Breast epithelium (tissue), 4 donors: ENCODE measurements around the gene RASSF1. TPM values are rescaled to one million over a fixed set of nuclear protein-coding genes. Genes with fewer than 3 reads are reported as not detected.

Experiments
- DNase-seq, 2 donors: peaks; one replicate each; pipeline ENCODE4 v3.0.0-alpha.2; 2019; ENCODE audit warnings: low spot score in 2 of 2
- H3K27ac ChIP-seq, 2 donors: fragments of 200-600 bp; sonication (generic) in 1 of 2; one replicate each; pipeline ENCODE4 v1.5.1; 2016 to 2019; ENCODE audit warnings: mild to moderate bottlenecking in 1 of 2
- H3K27me3 ChIP-seq, 2 donors: fragments of 200-600 bp; sonication (generic) in 1 of 2; one replicate each; pipeline versions ENCODE4 v1.5.1 to v1.6.0; 2017 to 2019; ENCODE audit warnings: control low read depth in 1 of 2, mild to moderate bottlenecking in 1 of 2
- H3K36me3 ChIP-seq: fragments of 200-600 bp; one replicate; pipeline ENCODE4 v1.5.1; 2019
- H3K4me1 ChIP-seq, 2 donors: fragments of 200-600 bp; sonication (generic); one replicate each; pipeline ENCODE4 v1.5.1; 2016 to 2019; ENCODE audit warnings: control low read depth in 1 of 2
- H3K4me3 ChIP-seq, 3 donors: fragments of 200-600 bp; sonication (generic); 1 replicate in 2 of 3; 2 replicates in 1 of 3; pipeline ENCODE4 v1.5.1; 2016 to 2019; ENCODE audit warnings: mild to moderate bottlenecking in 3 of 3, moderate library complexity in 2 of 3
- H3K9me3 ChIP-seq, 2 donors: fragments of 200-600 bp; sonication (generic) in 1 of 2; one replicate each; pipeline ENCODE4 v1.5.1; 2016 to 2019; ENCODE audit warnings: control low read depth in 1 of 2
- POLR2A ChIP-seq: fragments of 450-650 bp; IDR thresholded peaks from one replicate; pipeline ENCODE4 v1.6.1; 2016; ENCODE audit warnings: antibody characterized with exemption, mild to moderate bottlenecking, moderate library complexity
- POLR2AphosphoS5 ChIP-seq, 3 donors: sonication (generic); formaldehyde crosslinking; IDR thresholded peaks; one replicate each; pipeline ENCODE4 v1.6.1; 2017; ENCODE audit warnings: antibody characterized with exemption in 3 of 3
- intact Hi-C: fragments of 100-400 bp; cut with DNase I; formaldehyde crosslinking; loops from one replicate; pipeline ENCODE4 v1.15.1; 2023; ENCODE audit warnings: low total_unique reads
- total RNA-seq, 3 donors: library from RNA; depleted of rRNA; stranded (reverse); fragments of >200 nt; gene quantifications; one replicate each; pipeline ENCODE4 v1.1.0, GENCODE V29; 2016
- TF ChIP-seq, protein P1 (sequence below), 3 donors: fragments of 450-650 bp; IDR thresholded peaks; one replicate each; pipeline ENCODE4 v1.5.1; 2016 to 2017; ENCODE audit warnings: antibody characterized with exemption in 3 of 3, mild to moderate bottlenecking in 3 of 3, moderate library complexity in 3 of 3

RASSF1 gene
- total RNA-seq, 3 donors from 2014 or later: 42.7 to 63.6 (median 49.8) TPM

GRCh38 chr3:50299638-50299928 lies 41.1 kb downstream of the RASSF1 start:
- Histone ChIP-seq H3K9me3 (no peaks in the 10 kb centered on the region), H3K27me3 (no peaks in the 10 kb centered on the region), H3K4me3 (peak overlapping the region; percentile 34 to 92 (median 62)), H3K36me3 (no peaks in the 10 kb centered on the region), H3K4me1 (peaks cover 5 to 11% of the 10 kb centered on the region in 2 donors), H3K27ac (peak overlapping the region; percentile 91 to 94)
- TF ChIP-seq, protein P1, sequence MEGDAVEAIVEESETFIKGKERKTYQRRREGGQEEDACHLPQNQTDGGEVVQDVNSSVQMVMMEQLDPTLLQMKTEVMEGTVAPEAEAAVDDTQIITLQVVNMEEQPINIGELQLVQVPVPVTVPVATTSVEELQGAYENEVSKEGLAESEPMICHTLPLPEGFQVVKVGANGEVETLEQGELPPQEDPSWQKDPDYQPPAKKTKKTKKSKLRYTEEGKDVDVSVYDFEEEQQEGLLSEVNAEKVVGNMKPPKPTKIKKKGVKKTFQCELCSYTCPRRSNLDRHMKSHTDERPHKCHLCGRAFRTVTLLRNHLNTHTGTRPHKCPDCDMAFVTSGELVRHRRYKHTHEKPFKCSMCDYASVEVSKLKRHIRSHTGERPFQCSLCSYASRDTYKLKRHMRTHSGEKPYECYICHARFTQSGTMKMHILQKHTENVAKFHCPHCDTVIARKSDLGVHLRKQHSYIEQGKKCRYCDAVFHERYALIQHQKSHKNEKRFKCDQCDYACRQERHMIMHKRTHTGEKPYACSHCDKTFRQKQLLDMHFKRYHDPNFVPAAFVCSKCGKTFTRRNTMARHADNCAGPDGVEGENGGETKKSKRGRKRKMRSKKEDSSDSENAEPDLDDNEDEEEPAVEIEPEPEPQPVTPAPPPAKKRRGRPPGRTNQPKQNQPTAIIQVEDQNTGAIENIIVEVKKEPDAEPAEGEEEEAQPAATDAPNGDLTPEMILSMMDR (IDR thresholded peaks at IDR 0.05): no peak
- TF ChIP-seq POLR2AphosphoS5 (IDR thresholded peaks at IDR 0.05) (peak in 2 of 3 donors; percentile 20 to 29), POLR2A (no peak)
- DNase-seq: no peak
- intact Hi-C loops: loop anchor here (5.0 kb wide), 2 partner anchors 867 to 1038 kb away; no protein-coding TSS in a partner anchor

DNA sequence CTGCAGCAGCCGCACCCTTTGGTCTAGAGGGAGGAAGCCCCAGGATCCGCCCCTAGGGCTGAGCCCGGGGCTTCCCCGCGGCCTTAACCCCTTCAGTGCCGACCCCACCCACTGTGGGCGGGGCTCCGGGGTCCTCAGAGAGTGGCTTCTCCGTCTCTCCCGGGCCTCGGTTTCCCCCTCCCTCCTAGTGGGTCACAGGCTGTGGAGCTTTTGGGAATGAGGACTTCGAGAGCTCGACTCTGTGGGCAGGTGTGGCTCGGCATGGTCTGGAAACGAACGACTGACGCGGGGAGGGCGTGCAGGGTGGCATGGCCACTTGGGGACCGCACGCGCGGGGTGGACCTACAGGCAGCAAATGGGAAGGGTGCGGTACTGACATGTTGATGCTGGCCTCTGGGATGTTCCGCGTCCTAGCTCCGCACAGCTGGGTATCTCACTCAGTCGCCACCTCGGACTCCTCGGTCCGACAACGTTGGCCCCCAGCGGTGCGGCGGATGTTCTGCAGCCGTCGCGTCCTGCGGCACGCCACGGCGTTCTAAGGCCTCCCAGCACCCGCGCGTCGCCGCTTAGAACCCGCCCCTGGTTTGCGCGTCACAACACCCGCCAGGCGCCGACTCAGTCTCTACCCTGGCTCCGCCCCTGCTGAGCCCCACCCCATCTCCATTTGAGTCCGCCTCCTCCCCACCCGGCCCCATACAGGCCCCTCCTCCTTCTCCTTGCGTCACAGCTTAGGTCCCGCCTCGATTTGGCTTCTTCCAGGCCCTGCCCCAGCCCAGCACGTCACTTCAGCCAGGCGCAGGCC lies 41.6 kb downstream of the RASSF1 start, which contains the start of the genes HYAL3 and NAA80:
HYAL3 (minus strand) TSS at position 570 of the 802 bp plus-strand sequence. CDS start 3,803 bp downstream, outside the sequence.
NAA80 (minus strand) TSS at position 570 of the 802 bp plus-strand sequence. CDS start 1,942 bp downstream, outside the sequence.
- Histone ChIP-seq H3K9me3 (no peaks in the 10 kb centered on the region), H3K36me3 (no peaks in the 10 kb centered on the region), H3K4me3 (peak within 1 kb of the TSS; percentile 62 to 92 (median 70)), H3K27ac (peak within 1 kb of the TSS; percentile 91 to 94), H3K4me1 (peaks cover 5 to 11% of the 10 kb centered on the region in 2 donors), H3K27me3 (no peaks in the 10 kb centered on the region)
- DNase-seq: peak; percentile 99
- intact Hi-C loops: loop anchor here (5.0 kb wide), 2 partner anchors 867 to 1038 kb away; no protein-coding TSS in a partner anchor
- peak; percentile 26 to 86 (median 69) for TF ChIP-seq POLR2AphosphoS5 (IDR thresholded peaks at IDR 0.05)
- TF ChIP-seq POLR2A: peak; percentile 69
- TF ChIP-seq, protein P1 (IDR thresholded peaks at IDR 0.05): peak; percentile 23 to 59 (median 56)

- peak overlapping the region; percentile 62 to 92 (median 70) for H3K4me3 ChIP-seq
- peak overlapping the region; percentile 91 to 94 for H3K27ac ChIP-seq
- H3K9me3 ChIP-seq: no peaks in the 10 kb centered on the region
- intact Hi-C loops: loop anchor here (5.0 kb wide), 2 partner anchors 866 to 1039 kb away; no protein-coding TSS in a partner anchor
- no peak for TF ChIP-seq POLR2A
- TF ChIP-seq, protein P1 (IDR thresholded peaks at IDR 0.05): peak in 1 of 3 donors; percentile 11
- no peak for TF ChIP-seq POLR2AphosphoS5 (IDR thresholded peaks at IDR 0.05)
- peaks cover 5 to 11% of the 10 kb centered on the region in 2 donors for H3K4me1 ChIP-seq
- no peak for DNase-seq
- H3K27me3 ChIP-seq: no peaks in the 10 kb centered on the region
- no peaks in the 10 kb centered on the region for H3K36me3 ChIP-seq
Observed at GRCh38 chr3:50297896-50298725, 42.5 kb downstream of the RASSF1 start.

- Histone ChIP-seq H3K27ac (no peak overlapping the region), H3K9me3 (no peaks in the 10 kb centered on the region), H3K4me1 (peaks cover 9 to 11% of the 10 kb centered on the region in 2 donors), H3K27me3 (no peaks in the 10 kb centered on the region), H3K36me3 (no peaks in the 10 kb centered on the region), H3K4me3 (no peak overlapping the region)
- TF ChIP-seq POLR2AphosphoS5 (IDR thresholded peaks at IDR 0.05) (no peak), POLR2A (no peak)
- TF ChIP-seq, protein P1 (IDR thresholded peaks at IDR 0.05): no peak
- intact Hi-C loops: loop anchor here (5.0 kb wide), 2 partner anchors 865 to 1040 kb away; no protein-coding TSS in a partner anchor
- DNase-seq: no peak
Observed at GRCh38 chr3:50297384-50297775, 43.3 kb downstream of the RASSF1 start.
